GM10847 (cell line): ENCODE measurements around the gene CACTIN.

Experiments
- POLR2A ChIP-seq: IDR thresholded peaks from 2 replicates; pipeline ENCODE4 v1.6.1; 2011; ENCODE audit not compliant: insufficient read length; ENCODE audit errors: extremely low read depth

The CACTIN gene

DNA sequence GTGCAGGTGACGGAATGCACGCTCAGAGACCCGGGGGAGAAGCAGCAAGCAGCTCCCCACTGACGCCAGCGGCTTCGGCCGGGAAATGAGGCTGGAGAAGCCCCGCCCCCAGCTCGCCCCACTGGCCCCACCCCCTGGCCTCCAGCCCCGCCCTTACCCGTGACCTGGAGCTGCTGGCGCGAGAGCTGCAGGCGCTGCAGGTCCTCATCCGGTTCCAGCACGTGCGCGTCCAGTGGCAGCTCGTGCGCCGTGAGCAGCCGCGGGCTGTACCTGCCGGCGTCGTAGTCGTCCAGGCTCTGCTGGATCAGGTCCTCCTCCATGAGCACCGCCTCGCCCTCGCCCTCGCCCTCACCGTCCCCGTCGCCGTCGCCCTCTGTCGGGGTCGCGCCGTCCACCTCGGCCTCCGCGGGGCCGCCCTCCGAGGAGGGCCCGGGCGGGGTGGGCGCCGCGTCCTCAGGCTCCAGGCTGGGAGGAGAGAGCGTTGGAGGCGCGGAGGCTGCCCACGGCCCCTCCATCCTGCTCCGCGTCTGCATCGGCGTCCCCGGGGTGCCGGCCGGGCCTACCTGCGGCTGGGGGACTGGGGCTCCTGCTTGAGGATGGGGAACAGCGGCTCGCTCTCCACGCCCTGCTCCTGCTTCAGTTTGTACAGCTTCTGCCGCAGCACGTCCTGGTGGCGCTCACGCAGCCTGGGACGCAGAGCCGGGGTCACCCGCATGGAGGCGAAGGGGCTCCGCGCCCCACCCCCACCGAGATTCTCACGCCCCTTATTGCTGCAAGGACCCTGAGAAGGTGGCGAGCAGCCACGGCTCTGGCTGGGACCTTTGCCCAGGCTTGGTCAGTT lies 13.5 kb downstream of the CACTIN start:
- no peak for TF ChIP-seq POLR2A

DNA sequence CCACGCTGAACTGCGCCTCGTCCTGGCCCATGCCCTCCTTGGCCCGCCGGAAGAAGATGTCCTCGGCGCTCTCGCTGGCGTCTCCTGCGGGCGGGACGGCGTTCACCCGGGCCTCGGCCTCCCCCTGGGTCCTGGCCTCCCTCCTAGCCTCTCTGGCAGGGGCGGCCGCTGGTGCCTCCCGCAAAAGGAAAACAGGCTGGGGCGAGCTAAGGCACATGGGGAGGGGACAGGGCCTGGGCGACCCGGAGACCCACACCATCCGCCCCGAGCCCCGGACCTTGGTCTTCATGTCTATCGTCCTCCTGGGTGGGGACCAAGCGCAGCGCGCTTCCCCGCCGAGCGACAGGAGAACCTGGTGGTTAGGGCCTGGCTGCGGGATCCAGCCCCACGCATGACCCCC lies 14.3 kb downstream of the CACTIN start:
- no peak for TF ChIP-seq POLR2A

DNA sequence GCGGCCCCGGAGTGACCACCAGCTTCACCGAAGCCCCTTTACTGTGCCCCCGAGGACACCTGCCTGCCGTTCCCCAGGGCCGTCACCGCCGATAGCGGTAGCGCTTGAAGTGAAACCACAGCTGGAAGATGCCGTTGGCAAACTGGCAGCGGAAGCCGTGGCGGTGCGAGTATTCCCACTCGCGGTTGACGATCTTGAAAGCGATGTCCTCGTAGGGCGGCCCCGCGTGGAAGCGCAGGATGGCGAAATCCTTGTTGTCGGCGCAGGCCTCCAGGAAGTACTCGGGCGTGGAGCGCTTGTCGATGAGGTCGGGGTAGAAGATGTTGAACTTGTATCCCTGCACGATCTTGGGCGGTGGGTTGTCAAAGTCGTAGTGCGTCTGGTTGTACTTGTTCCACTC lies 14.7 kb downstream of the CACTIN start:
- TF ChIP-seq POLR2A, result no peak

DNA sequence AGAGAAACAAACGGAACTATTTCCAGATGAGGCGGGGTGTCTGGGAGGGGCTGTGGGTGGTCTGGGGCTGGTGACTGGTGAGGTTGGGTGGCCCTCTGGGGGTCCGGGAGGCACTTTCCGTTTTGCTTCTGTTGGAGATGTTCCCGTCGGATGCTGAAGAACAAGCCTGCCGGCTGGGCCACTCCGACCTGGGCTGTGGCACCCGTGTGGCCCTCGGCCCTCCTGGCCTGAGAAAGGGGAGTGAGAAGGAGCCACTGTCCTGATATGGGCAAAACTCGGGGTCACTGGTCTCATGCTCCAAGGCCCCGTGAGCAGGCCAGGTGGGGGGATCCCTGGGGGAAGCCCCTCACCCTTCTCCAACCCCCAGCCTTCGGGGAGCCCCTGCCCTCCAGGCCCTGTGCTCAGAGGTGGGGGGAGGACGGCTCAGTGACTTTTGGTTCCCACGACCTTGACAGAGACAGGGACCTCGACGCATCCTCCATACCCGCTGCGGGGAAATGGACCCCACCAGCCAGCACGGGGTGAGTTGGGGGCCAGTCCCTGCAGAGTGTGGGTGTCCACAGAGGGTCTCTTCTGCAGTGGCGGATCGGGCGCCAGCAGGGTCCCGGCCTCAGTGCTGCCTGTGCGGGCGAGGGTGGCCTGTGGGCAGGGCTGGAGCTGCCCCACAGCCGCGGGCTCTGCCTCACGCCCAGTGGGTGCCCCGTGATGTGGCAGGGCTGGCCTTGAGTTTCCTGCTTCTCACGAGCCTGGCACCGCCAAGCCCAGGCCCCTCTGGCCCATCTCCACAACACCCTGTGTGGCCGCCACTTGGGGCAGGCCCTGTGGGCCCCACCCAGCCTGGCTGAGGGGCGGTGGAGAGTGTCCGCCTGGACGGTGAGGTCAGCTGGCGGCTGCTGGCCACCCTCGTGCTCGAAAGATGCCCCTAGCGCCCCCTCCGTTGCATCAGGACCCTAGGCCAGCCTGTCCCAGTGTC lies 15.6 kb downstream of the CACTIN start:
- TF ChIP-seq POLR2A, result no peak

DNA sequence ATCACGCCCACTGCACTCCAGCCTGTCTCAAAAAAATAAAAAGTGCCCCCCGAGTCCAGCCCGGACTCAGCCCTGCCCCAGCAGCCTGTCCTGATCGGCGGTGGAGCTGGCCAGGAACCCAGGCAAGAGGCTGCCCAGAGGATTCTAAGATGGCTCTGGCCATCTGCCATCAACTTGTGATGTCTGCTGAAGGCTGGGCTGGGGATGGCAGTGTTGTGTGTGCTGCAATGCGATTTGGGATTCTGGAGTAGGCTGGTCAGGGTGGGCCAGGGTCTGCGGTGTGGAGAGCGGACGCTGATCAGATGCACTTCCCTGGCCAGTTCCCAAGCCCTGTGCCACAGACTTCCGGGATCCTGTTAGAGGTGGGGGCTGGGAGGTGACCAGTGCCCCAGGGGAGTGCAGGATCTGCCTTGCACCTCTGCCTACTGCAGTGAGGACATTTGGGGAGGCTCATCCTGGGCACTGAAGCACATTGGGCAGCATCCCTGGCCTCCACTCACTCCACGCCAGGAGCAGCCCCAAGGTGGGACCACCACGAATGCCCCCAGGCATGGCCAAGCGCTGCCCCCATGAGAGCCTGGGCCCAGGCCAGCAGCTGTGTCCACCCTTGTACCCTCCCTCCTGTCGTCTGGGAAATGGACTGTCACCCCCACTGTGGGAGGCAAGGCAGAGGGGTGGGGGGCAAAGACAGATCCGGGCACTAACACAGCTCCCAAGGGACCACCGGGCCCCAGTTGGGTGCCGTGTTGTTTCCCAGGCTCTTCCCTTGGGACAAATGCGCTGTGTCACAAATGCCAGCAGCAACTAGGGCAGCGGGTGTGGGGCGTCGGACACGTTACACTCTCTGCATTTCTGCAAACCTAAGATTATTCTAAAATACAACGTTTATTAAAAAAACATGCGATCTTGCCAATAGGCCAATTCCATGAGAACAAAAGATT lies 16.5 kb downstream of the CACTIN start:
- TF ChIP-seq POLR2A, result no peak

DNA sequence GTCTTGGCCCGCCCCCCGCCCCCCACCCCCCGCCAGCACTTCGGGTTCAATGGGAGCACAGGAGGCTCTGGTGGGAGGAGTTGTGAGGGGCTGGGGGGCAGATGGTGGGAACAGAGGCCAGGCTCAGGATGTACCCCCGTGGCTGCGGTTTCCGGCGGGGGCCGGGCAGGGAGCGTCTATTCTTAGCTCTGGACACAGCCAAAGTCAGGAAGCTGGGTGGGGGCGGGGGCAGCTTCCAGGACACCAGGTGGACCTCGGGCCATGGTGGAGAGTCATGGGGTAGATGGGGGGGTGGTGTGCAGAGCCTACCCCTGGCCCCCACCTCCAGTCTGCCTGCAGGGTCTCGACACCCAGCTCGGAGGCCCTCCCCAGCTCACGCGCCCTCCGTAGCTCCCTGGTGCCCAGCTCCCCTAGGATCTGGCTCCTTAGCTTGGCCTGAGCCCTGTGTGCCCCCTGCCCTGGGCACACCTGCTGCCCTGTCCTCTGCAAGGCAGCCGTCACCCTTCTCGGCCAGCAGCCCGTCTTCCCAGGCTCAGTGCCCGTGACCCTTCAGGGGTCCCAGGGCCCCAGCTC lies 17.8 kb downstream of the CACTIN start:
- no peak for TF ChIP-seq POLR2A

DNA sequence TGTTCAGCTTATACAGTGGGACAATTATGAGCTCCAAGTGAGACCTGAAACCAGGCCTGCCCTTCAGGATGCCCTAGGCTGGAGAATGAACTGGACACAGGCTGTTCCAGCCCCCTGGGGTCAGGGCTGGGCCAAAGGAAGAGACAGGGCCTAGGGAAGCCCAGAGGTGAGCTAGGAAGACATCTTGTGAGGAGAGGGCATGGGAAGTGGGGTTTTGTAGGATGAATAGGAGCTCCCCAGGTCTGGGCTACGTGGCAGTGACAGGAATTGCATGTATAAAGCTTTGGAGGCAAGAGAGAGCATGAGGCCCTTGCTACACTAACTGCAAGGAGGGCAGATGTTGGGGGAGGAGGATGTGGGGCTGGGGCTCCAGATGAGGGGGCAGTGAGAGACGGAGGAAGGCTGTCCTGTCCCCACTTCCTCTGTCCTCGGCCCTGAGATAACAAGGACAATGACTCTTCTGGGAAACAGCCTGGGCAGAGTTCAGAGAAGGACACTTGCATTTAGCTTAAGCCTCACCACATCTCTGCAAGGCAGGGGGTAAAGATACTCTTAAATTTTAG lies 18.4 kb downstream of the CACTIN start:
- TF ChIP-seq POLR2A, result no peak

DNA sequence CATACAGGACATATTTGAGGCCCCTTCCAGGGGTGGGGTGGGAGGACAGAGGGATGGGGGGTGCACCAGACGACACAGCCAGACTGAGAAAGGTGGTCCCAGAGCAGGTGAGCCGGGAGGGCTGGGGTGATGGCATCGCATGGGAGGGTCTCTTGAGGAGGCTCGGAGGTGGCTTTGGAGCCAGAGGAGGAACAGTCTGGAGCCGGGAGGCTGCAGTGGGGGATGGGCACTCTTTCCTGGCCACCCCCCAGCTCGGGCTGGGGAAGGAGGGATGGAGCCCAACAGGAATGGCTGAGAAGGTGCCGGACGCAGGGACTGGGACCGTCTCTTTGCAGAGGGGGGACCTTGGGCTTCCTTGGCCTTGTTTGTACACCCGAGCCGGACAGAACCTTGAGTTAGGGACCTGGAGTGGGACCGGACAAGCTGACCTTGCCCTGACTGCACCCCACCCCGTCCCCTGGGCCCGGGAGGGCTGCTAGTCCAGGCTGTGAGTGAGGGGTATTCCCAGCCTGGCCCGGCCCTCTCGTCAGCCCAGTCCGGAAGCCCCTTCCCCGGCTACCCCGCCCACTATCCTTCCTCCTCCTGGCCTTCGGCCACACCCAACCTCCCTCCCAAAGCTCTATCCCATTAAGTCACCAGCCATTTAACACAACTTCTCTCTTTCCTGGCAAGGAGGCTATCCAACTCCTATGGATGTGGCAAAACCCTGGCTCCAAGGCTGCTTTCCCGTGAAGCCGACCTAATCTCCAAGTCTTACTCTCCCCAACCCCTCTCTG lies 19.1 kb downstream of the CACTIN start:
- TF ChIP-seq POLR2A, result no peak

DNA sequence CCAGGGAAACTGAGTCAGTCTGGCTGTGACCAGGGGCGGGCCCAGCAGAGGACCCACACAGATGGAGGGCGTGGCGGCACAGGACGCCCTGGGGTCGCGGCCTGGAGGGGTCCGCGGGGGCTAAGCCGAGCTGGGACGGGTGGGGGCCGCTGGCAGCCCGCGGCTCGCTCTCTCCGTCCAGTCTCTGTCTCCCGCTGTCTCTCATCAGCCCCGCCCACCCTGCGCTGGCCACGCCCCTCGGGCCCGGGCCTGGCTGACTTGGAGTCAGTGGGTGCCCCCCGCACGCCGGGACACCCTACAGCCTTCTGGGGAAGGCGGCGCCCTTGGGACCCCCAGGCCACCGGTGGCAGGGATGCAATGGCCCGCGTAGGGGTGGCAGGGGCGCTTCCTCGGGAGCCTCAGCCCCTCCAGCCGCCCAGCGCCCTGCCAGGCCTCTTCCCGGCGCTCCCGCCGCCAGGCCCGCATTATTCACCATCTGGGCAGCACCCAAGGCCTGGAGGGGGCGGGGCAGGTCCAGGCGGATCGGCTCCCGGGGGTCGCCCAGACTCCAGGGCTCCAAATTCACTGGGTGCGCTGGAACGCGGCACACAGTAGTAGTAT lies 19.8 kb downstream of the CACTIN start, which contains the start of gene TBXA2R:
TSS of gene TBXA2R (minus strand) at position 186 of the 600 bp plus-strand sequence. CDS start 6,241 bp downstream, outside the sequence.
- no peak for TF ChIP-seq POLR2A

DNA sequence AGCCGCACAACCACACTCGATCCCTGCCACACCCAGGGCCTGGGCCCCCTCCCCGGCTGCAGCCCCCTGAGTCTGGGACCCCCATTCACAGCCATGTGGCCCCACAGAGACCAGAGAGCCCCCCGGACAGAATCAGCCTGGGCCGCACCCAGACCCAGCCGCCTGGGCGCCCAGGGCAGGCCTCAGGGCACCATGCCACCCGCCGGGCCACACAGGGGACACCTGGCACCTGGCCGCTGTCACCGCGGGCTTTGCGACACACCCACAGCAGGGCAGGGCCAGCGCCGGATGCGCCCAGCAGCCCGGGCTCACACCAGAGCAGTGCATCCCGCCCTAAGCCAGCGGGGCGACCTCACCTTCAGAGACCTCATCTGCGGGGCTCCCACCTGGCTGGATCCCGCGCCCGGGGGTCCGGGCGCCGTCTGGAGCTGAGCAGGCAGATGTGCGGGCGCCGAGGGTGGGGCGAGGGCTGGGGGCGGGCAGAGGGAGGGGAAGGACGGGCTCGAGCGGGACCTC lies 20.4 kb downstream of the CACTIN start:
- TF ChIP-seq POLR2A, result no peak

DNA sequence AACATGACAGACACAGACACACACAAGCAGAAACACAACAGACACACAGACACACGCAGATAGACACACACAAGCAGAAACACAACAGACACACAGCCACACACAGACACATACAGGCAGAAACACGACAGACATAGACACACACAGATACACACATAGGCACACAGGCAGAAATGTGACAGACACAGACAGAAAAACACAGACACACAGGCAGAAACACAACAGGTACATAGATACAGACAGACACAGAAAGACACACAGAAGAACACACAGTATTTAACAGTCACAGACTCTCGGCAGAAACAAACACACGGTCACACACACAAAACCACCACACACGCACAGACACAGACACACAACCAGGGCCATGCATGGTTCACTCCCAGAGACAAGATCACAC lies 20.8 kb downstream of the CACTIN start:
- TF ChIP-seq POLR2A, result no peak

DNA sequence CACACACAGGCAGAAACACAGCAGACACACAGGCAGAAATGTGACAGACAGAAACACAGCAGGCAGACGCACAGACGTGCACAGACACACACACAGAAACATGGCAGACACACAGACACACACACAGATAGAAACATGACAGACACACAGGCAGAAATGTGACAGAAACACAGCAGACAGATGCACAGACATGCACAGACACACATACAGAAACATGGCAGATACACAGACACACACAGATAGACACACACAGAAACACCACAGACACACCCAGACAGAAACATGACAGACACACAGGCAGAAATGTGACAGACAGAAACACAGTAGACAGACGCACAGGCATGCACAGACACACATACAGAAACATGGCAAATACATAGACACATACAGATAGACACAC lies 21.2 kb downstream of the CACTIN start:
- no peak for TF ChIP-seq POLR2A

DNA sequence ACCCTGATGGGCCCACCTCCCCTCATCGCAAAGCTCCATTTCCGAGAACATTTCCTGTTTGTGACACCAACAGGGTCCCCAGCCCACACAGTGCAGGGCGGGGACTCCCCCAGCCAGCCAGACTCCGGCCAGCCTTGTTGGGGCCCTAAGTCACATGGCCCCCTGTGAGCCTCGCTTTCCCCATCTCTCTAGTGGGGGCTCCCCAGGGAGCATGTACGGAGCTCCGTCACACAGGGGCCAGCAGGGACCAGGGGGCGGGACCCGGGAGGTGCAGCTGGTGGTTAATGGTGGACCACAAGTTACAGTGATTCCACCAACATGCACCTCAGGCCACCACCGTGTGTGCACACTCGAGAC lies 21.6 kb downstream of the CACTIN start:
- TF ChIP-seq POLR2A, result no peak
